Liver (tissue), 3 donors: ENCODE results near the gene AP5M1.

ENCODE experiments used
- CTCF ChIP-seq: fragments of 150-350 bp; IDR thresholded peaks from 2 replicates; pipeline ENCODE4 v1.5.1; 2017; ENCODE audit warnings: improper control_type of control experiment, low read depth, low read length; ENCODE audit not compliant: missing input control
- HNF4A ChIP-seq, 2 donors: conservative IDR thresholded peaks; 2 replicates each; pipeline ENCODE4 v1.6.1; 2016; ENCODE audit warnings: antibody characterized with exemption in 2 of 2, mild to moderate bottlenecking in 2 of 2
- JUND ChIP-seq, 2 donors: IDR thresholded peaks; 2 replicates each; pipeline ENCODE4 v1.6.1; 2016; ENCODE audit warnings: antibody characterized with exemption in 2 of 2
- SP1 ChIP-seq: IDR thresholded peaks from 2 replicates; pipeline ENCODE4 v1.6.1; 2018; ENCODE audit warnings: antibody characterized with exemption, mild to moderate bottlenecking
- ZBTB33 ChIP-seq: IDR thresholded peaks from 2 replicates; pipeline ENCODE4 v1.6.1; 2016; ENCODE audit warnings: antibody characterized with exemption
- TF ChIP-seq, protein P1 (sequence below): IDR thresholded peaks from 2 replicates; pipeline ENCODE4 v1.6.1; 2016; ENCODE audit warnings: antibody characterized with exemption
- TF ChIP-seq, protein P2 (sequence below): IDR thresholded peaks from 2 replicates; pipeline ENCODE4 v1.6.1; 2016; ENCODE audit warnings: antibody characterized with exemption, mild to moderate bottlenecking
- donor health status: healthy.
- donor health status: healthy.

DNA sequence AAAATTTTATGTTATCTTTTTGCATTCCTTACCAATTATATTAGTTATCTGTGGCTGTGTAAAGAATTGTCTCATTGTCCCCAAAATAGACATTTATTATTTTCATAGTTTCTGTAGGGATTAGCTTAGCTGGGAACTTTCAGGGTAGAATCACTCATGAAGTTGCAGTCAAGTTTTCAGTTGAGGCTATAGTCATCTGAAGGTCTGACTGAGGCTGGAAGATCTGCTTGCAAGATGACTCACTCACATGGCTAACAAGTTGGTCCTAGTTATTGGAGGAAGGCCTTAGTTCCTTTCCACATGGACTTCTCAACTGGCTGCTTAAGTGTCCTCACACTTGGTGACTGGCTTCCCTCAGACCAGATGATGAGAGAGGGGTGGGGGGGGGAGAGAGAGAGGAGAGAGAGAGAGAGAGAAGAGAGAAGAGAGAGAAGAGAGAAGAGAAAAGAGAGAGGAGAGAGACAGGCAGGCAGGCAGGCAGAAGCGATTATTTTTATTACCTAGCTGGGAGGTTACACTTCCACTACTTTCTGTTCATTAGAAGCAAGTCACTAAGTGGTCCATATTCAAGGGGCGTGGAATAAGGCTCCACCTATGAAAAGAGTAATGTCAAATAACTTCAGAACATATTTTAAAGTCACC lies 6.4 kb downstream of the AP5M1 start:
- TF ChIP-seq CTCF: no peak
- no peak for TF ChIP-seq SP1
- TF ChIP-seq, protein P1, sequence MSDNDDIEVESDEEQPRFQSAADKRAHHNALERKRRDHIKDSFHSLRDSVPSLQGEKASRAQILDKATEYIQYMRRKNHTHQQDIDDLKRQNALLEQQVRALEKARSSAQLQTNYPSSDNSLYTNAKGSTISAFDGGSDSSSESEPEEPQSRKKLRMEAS: no peak
- TF ChIP-seq ZBTB33: no peak
- no peak for TF ChIP-seq JUND (IDR thresholded peaks at IDR 0.05)
- TF ChIP-seq HNF4A (conservative IDR thresholded peaks at IDR 0.05): no peak
- TF ChIP-seq, protein P2, sequence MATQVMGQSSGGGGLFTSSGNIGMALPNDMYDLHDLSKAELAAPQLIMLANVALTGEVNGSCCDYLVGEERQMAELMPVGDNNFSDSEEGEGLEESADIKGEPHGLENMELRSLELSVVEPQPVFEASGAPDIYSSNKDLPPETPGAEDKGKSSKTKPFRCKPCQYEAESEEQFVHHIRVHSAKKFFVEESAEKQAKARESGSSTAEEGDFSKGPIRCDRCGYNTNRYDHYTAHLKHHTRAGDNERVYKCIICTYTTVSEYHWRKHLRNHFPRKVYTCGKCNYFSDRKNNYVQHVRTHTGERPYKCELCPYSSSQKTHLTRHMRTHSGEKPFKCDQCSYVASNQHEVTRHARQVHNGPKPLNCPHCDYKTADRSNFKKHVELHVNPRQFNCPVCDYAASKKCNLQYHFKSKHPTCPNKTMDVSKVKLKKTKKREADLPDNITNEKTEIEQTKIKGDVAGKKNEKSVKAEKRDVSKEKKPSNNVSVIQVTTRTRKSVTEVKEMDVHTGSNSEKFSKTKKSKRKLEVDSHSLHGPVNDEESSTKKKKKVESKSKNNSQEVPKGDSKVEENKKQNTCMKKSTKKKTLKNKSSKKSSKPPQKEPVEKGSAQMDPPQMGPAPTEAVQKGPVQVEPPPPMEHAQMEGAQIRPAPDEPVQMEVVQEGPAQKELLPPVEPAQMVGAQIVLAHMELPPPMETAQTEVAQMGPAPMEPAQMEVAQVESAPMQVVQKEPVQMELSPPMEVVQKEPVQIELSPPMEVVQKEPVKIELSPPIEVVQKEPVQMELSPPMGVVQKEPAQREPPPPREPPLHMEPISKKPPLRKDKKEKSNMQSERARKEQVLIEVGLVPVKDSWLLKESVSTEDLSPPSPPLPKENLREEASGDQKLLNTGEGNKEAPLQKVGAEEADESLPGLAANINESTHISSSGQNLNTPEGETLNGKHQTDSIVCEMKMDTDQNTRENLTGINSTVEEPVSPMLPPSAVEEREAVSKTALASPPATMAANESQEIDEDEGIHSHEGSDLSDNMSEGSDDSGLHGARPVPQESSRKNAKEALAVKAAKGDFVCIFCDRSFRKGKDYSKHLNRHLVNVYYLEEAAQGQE: no peak
